ENCODE data around the gene APOL1.
A peak's percentile ranks its signal among the peaks of the same experiment; 100 is the strongest.
"Not testable (repeated sequence)": the region's sequence is repeated elsewhere in the genome, so short reads cannot be mapped to it uniquely, and the experiment has no call there.

APOL1 gene

DNA sequence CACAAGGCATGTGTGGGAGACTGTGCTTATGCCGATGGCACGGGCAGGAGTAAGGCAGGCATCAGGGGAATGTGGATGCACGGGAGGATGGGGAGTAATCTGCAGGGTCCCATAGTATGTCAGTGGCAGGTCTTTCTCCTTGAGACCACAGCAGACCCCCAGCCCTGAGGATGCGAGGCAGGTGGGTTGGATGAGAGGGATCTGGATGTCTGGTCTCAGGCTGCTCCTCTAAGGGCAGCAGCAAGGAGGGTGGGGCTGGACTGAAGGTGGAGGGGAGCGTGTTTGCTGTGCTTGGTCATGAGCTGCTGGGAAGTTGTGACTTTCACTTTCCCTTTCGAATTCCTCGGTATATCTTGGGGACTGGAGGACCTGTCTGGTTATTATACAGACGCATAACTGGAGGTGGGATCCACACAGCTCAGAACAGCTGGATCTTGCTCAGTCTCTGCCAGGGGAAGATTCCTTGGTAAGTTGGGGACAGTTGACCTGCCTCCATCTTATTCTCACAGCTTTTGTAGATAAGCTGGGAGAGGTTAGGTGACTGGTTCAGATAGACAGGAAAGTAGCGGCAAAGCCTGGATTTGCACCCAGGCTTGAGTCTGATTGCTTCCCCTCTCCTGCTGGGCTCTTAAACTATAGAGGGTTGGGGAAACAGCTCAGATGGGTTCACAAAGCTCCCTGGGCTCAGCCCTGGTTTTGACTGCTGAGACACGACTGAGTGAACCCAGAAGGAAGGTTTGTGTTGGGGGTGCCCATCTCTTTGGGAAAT, at the start of gene APOL1:
TSS of gene APOL1 (plus strand) at position 380 of the 769 bp plus-strand sequence. CDS start 1,823 bp downstream, outside the sequence.
- DNase-seq (ENCODE audit: low read depth in 1 of 2, low spot score in 1 of 2): no peak

DNA sequence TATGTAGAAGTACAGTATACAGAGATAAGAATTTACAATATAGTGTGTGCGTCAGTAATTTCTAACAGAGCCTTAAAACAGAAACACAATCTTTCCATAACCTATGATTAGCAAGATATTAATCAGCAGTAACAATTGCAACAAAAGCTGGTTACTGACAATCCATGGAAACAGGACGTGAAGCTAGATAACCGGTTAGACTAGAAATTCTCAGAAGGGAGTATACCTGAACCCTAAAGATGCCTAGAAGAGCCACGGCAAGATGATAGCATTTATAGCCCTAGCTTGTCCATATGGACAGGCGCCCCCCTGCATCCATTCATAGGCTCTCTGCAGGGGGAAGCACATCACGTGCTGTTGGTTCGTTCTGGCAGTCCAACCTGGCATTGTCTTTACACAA, 49.5 kb upstream of the APOL1 start:
- DNase-seq (ENCODE audit: low read depth in 1 of 2, low spot score in 1 of 2): not testable (repeated sequence)

GRCh38 chr22:36204001-36204631, 48.8 kb upstream of the APOL1 start:
- DNase-seq (ENCODE audit: low read depth in 1 of 2, low spot score in 1 of 2): no peak

GRCh38 chr22:36204632-36205015, 48.3 kb upstream of the APOL1 start:
- no peak for DNase-seq (ENCODE audit: low read depth in 1 of 2, low spot score in 1 of 2)

DNA sequence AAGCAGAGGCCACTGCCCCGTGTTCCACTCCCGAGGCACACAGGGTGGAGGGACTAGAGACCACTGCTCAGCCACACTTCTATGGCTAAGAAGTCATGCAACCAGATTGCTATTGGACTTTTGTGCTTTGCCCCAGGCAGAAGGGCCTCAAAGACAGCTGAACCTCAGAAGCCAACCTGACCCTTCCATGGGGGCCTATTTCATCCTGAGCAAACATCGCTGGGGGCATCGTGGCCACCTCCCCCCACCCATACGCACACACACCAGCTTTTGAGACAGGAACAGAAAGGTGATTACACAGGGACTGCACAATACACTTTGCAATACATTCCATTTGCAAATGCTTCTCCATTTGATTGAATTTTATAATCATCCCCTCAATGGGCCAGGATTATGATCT, 47.4 kb upstream of the APOL1 start:
- not testable (repeated sequence) for DNase-seq (ENCODE audit: low read depth in 1 of 2, low spot score in 1 of 2)

DNA sequence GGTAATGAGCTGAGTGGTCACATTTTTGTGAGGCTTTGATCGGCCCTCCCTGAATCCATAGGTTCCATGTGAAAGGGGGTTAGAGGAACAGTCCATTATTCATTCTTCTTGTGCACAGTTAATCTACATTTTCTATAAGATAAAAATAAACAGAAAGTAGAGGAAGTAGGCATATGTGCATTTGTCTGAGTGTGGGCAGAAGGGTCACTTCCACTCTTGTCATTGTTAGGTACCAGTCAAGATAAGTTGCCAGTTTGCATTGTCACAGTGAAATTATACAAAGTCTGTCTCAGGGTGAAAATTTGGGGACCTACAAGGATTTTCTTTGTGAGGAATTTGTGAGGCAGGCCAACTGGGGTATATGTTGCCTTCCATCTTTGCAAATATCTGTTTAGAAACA, 46.7 kb upstream of the APOL1 start:
- no peak for DNase-seq (ENCODE audit: low read depth in 1 of 2, low spot score in 1 of 2)

GRCh38 chr22:36208162-36208765, 44.7 kb upstream of the APOL1 start:
- DNase-seq (ENCODE audit: low read depth in 1 of 2, low spot score in 1 of 2): no peak

GRCh38 chr22:36208914-36209313, 44.0 kb upstream of the APOL1 start:
- DNase-seq (ENCODE audit: low read depth in 1 of 2, low spot score in 1 of 2): no peak

GRCh38 chr22:36209488-36209908, 43.4 kb upstream of the APOL1 start:
- DNase-seq (ENCODE audit: low read depth in 1 of 2, low spot score in 1 of 2): not testable (repeated sequence)

DNA sequence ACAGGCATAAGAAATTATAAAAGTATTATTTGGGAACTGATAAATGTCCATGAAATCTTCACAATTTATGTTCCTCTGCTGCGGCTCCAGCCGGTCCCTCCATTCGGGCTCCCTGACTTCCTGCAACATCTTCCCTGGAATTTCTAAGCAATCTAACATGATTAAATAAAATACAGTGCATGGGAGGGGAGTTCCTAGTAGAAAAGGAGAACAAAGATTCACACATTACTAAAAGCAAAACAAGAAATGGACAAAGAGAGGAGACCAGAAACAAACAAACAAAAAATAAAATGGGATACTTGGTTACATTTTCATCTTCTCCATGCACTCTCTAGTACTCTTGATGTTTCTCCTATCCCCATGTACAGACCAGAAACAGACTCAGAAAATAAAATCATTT, 42.7 kb upstream of the APOL1 start:
- DNase-seq (ENCODE audit: low read depth in 1 of 2, low spot score in 1 of 2): no peak

GRCh38 chr22:36211237-36211861, 41.6 kb upstream of the APOL1 start:
- no peak for DNase-seq (ENCODE audit: low read depth in 1 of 2, low spot score in 1 of 2)

DNA sequence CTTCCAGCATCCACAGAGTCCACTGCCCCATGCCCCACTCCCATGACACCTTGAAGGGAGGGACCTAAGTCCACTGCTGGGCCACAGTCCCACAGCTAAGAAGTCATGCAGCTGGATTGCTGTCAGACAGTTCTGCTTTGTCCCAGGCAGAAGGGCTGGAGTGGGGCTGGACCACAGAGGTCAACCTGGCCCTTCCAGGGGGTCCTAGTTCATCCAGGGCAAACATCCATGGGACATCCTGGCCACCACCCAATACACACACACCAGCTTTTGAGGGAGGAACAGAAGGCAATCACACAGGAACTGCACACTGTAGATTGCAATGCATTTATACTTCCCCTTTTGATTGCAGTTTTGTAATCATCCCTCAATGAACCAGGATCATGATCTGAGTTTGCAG, 40.0 kb upstream of the APOL1 start:
- no peak for DNase-seq (ENCODE audit: low read depth in 1 of 2, low spot score in 1 of 2)

GRCh38 chr22:36213586-36213985, 39.3 kb upstream of the APOL1 start:
- DNase-seq (ENCODE audit: low read depth in 1 of 2, low spot score in 1 of 2): no peak

- DNase-seq (ENCODE audit: low read depth in 1 of 2, low spot score in 1 of 2): no peak
Measured at GRCh38 chr22:36215981-36216380, 37.0 kb upstream of the APOL1 start.

DNA sequence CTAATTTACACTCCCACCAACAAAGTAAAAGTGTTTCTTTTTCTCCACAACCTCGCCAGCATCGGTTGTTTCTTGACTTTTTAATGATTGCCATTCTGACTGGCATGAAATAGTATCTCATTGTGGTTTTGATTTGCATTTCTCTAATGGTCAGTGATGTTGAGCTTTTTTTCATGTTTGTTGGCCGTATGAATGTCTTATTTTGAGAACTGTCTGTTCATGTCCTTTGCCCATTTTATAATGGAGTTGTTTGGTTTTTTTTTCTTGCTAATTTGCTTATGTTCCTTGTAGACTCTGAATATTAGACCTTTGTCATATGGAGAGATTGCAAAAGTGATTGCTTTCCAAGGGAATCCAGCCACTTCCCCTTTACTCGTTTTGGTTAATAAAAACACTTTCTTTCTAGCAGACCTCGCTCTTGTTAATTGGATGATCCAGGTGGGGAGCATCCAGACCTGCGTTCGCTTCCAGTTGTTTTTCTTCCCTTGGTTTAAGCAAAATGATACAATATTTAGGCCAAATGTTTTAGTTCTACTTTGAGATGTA, 34.2 kb upstream of the APOL1 start:
- DNase-seq (ENCODE audit: low read depth in 1 of 2, low spot score in 1 of 2): no peak

GRCh38 chr22:36220451-36220921, 32.4 kb upstream of the APOL1 start:
- no peak for DNase-seq (ENCODE audit: low read depth in 1 of 2, low spot score in 1 of 2)

DNA sequence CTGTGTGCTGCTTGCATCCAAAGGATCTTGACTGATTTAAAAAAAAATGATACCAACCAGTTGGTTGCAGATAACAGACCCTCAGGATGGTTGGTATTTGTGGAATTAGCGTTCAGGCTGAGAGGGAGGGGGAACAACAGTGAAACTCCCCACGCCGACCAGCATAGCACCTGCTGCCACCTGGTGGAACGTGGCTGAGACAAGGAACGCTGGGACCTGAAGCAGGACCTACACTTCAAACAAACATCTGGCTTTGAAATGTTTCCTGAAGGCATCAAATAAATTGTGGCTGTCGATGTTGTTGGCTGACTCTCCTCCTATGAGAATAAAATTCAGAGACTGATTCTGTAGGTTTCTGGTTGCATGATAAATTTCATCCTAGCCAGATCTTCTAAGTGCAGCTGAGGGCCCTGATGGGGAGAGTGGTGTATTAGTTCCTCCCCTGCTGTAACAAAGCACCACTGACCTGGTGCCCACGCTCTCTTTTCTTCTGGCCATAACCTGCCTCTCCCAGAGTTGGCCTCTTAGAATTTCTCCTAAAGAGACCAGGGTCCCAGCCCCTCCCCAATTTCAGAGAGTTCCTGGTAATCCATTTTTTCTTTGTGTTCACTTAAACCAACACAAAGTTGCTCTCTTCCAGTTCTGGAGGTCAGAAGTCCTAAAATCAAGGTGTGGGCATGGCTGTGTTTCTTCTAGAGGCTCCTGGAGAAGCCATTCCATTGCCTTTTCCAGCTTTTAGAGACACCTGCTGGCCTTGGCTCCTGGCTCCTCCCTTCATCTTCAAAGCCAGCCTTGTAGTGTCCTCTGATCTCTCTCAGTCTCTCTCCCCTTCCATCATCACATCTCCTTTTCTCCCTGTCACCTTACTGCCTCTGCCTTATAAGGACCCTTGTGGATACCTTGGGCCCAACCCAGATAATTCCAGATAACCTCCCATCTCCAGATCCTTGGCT, 30.9 kb upstream of the APOL1 start:
- peak in 1 of 2 donors; percentile 17 for DNase-seq (ENCODE audit: low read depth in 1 of 2, low spot score in 1 of 2)

GRCh38 chr22:36222887-36223450, 30.0 kb upstream of the APOL1 start:
- no peak for DNase-seq (ENCODE audit: low read depth in 1 of 2, low spot score in 1 of 2)

- DNase-seq (ENCODE audit: low read depth in 1 of 2, low spot score in 1 of 2): no peak
Measured at GRCh38 chr22:36223504-36223903, 29.4 kb upstream of the APOL1 start.

DNA sequence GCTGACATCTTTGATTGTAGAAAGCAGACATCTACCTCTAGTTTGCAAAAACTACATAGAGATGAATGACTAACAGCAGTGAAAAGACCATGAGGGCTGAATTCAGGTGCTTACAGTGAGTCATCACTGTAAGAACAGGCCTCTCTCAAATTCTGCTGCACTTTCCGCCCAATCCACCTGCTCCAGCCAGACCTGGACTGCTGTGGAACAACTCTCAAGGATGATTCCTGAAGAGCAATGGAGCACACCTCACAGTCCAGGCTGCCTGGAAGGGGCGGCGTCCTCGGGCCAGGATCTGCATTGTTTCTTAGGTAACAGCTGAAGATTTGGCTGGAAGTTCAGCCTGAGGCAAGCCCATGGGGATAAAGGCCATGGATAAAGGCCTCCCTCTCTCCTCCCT, 28.7 kb upstream of the APOL1 start:
- no peak for DNase-seq (ENCODE audit: low read depth in 1 of 2, low spot score in 1 of 2)
